GM13976 (cell line): ENCODE data around the gene PROCA1.

Experiments
- DNase-seq: peaks from one replicate; pipeline ENCODE4 v3.0.0; 2012; ENCODE audit warnings: low spot score
- in situ Hi-C: fragments of 300-500 bp; cut with MboI; formaldehyde crosslinking; loops from one replicate; pipeline ENCODE4 v1.12.0; 2022; ENCODE audit warnings: low sequenced_read_pairs, mixed read lengths, inconsistent platforms; ENCODE audit not compliant: unreplicated experiment
- TF ChIP-seq, protein P1 (sequence below): IDR thresholded peaks from 2 replicates; pipeline ENCODE4 v1.5.1; 2012; ENCODE audit warnings: borderline replicate concordance, mild to moderate bottlenecking; ENCODE audit not compliant: insufficient read depth; ENCODE audit errors: extremely low read depth, missing control alignments, control extremely low read depth

PROCA1 gene

DNA sequence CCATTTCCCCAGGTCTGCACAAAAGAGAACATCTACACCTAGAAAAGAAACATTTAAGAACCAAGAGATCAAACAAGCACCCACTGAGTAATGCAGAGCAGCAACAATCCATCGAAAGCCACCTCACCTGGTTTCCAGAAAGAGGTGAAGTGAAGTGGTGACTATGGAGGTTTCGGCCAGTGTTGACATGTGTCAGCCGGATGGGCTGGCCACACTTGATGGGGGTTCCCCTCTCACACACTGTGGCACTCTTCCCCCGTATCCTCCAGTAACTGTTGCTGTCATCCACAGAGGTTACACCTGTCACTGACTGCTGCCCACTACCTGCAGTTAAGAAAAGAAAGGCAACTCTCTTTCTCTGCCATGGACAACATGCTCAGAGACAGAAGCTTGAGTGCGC, 56.5 kb downstream of the PROCA1 start:
- TF ChIP-seq, protein P1, sequence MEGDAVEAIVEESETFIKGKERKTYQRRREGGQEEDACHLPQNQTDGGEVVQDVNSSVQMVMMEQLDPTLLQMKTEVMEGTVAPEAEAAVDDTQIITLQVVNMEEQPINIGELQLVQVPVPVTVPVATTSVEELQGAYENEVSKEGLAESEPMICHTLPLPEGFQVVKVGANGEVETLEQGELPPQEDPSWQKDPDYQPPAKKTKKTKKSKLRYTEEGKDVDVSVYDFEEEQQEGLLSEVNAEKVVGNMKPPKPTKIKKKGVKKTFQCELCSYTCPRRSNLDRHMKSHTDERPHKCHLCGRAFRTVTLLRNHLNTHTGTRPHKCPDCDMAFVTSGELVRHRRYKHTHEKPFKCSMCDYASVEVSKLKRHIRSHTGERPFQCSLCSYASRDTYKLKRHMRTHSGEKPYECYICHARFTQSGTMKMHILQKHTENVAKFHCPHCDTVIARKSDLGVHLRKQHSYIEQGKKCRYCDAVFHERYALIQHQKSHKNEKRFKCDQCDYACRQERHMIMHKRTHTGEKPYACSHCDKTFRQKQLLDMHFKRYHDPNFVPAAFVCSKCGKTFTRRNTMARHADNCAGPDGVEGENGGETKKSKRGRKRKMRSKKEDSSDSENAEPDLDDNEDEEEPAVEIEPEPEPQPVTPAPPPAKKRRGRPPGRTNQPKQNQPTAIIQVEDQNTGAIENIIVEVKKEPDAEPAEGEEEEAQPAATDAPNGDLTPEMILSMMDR, result no peak
- in situ Hi-C loops, result no loop called here
- no peak for DNase-seq
